ENCODE data around the gene MCU.
"Not testable (repeated sequence)": the region's sequence is repeated elsewhere in the genome, so short reads cannot be mapped to it uniquely, and the experiment has no call there.

Gene MCU

GRCh38 chr10:72756674-72757385 is 64.9 kb downstream of the MCU start:
- no peak for FAIRE-seq
- no peak for DNase-seq (ENCODE audit: insufficient read length, low spot score)

GRCh38 chr10:72757732-72758131 is 65.8 kb downstream of the MCU start:
- DNase-seq (ENCODE audit: insufficient read length, low spot score) (no peak), FAIRE-seq (no peak)

- not testable (repeated sequence) for DNase-seq (ENCODE audit: insufficient read length, low spot score); FAIRE-seq
Observed at GRCh38 chr10:72758930-72759329, 67.0 kb downstream of the MCU start.

- FAIRE-seq, result no peak
- DNase-seq (ENCODE audit: insufficient read length, low spot score), result no peak
Observed at GRCh38 chr10:72759584-72759983, 67.6 kb downstream of the MCU start.

- FAIRE-seq, result no peak
Observed at GRCh38 chr10:72761498-72761897, 69.6 kb downstream of the MCU start.

GRCh38 chr10:72762042-72762441 is 70.1 kb downstream of the MCU start:
- no peak for FAIRE-seq

More at GRCh38 chr10:72761498-72761897, 69.6 kb downstream of the MCU start:
- DNase-seq (ENCODE audit: insufficient read length, low spot score), result no peak

GRCh38 chr10:72763201-72763600 is 71.3 kb downstream of the MCU start:
- no peak for FAIRE-seq
- no peak for DNase-seq (ENCODE audit: insufficient read length, low spot score)

More at GRCh38 chr10:72762042-72762441, 70.1 kb downstream of the MCU start:
- DNase-seq (ENCODE audit: insufficient read length, low spot score), result no peak

GRCh38 chr10:72764151-72764550 is 72.2 kb downstream of the MCU start:
- FAIRE-seq (peak; percentile 72), DNase-seq (ENCODE audit: insufficient read length, low spot score) (peak; percentile 62)

GRCh38 chr10:72765051-72765745 is 73.3 kb downstream of the MCU start:
- DNase-seq (ENCODE audit: insufficient read length, low spot score) (no peak), FAIRE-seq (no peak)

GRCh38 chr10:72771195-72771594 is 79.3 kb downstream of the MCU start:
- not testable (repeated sequence) for FAIRE-seq; DNase-seq (ENCODE audit: insufficient read length, low spot score)

- FAIRE-seq (no peak), DNase-seq (ENCODE audit: insufficient read length, low spot score) (no peak)
Observed at GRCh38 chr10:72772031-72772430, 80.1 kb downstream of the MCU start.

- DNase-seq (ENCODE audit: insufficient read length, low spot score), result no peak
- no peak for FAIRE-seq
Observed at GRCh38 chr10:72779874-72780273, 87.9 kb downstream of the MCU start.

- no peak for FAIRE-seq
- DNase-seq (ENCODE audit: insufficient read length, low spot score), result no peak
Observed at GRCh38 chr10:72782649-72783330, 90.8 kb downstream of the MCU start.

- no peak for FAIRE-seq
- DNase-seq (ENCODE audit: insufficient read length, low spot score), result no peak
Observed at GRCh38 chr10:72783410-72783833, 91.5 kb downstream of the MCU start.

GRCh38 chr10:72784551-72785351 is 92.8 kb downstream of the MCU start:
- DNase-seq (ENCODE audit: insufficient read length, low spot score) (peak; percentile 24), FAIRE-seq (peak; percentile 13)

- DNase-seq (ENCODE audit: insufficient read length, low spot score) (no peak), FAIRE-seq (no peak)
Observed at GRCh38 chr10:72785409-72785808, 93.5 kb downstream of the MCU start.

- FAIRE-seq (no peak), DNase-seq (ENCODE audit: insufficient read length, low spot score) (no peak)
Observed at GRCh38 chr10:72790216-72790990, 98.5 kb downstream of the MCU start.

- DNase-seq (ENCODE audit: insufficient read length, low spot score) (no peak), FAIRE-seq (no peak)
Observed at GRCh38 chr10:72792288-72792687, 100.3 kb downstream of the MCU start.

- DNase-seq (ENCODE audit: insufficient read length, low spot score), result no peak
- no peak for FAIRE-seq
Observed at GRCh38 chr10:72793752-72794151, 101.8 kb downstream of the MCU start.

- no peak for DNase-seq (ENCODE audit: insufficient read length, low spot score)
- no peak for FAIRE-seq
Observed at GRCh38 chr10:72794260-72794659, 102.3 kb downstream of the MCU start.
